ENCODE measurements around the gene LPP.

Gene LPP

DNA sequence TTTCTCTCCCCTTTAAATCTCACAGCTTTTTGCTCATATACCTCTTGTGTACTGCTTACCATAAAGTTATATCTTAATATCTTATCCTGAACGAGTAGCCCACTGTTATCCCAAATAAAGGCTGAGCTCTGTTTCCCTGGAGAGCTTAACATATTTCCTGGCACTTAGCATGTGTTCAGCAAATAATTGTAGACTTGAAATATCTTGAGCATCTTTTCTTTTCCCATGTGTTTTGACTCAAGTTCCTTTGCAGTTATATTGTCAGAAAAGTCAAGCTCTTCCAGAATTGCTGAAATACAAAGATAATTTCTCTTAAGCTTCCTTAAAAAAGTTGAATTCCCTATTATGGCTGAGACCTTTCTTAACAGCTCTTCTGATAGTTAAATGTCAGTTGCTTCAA lies 150.5 kb downstream of the LPP start:
- H3K4me2 ChIP-seq (ENCODE audit: insufficient read depth, low read length), result no peak overlapping the region

DNA sequence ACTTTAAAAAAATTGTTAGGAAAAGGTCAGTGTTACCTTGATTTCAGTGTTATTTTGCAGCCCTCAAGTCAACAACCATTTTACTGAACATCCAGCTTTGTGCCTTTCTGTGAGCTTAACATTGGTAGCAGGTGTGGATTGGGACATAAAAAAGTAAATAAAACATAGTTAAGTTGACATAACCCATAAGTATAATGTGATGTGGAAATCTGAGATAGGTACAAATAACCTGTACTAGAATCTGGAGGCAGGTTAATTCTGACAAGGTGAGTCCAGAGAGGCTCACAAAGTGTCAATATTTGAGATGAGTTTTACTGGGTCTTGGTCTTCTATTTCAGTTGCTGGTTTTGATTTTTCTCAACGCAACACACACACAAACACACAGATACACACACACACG lies 151.3 kb downstream of the LPP start:
- Histone ChIP-seq H3K27me3 (ENCODE audit: insufficient read depth, low read length, poor library complexity) (no peaks in the 10 kb centered on the region), H3K4me3 (ENCODE audit: low read depth in 1 of 2, low read length in 2 of 2) (no peak overlapping the region), H2AFZ (ENCODE audit: low read depth, low read length) (no peak overlapping the region), H3K9ac (ENCODE audit: low read depth, low read length) (no peak overlapping the region), H3K9me3 (ENCODE audit: insufficient read depth, low read length, severe bottlenecking) (no peaks in the 10 kb centered on the region), H3K4me2 (ENCODE audit: insufficient read depth, low read length) (no peak overlapping the region), H3K27ac (ENCODE audit: low read length) (no peak overlapping the region), H3K4me1 (ENCODE audit: insufficient read depth, low read length) (peaks cover 6% of the 10 kb centered on the region; the same call in 1 of the 2 replicates), H4K20me1 (ENCODE audit: insufficient read depth, low read length) (no peaks in the 10 kb centered on the region), H3K36me3 (ENCODE audit: insufficient read depth, low read length) (no peaks in the 10 kb centered on the region), H3K79me2 (ENCODE audit: insufficient read depth, low read length) (0 out of 2 replicates have a peak, but pooled peaks cover 6% of the 10 kb centered on the region)
- no peak for ATAC-seq (ENCODE audit: insufficient read depth, low read depth)
- no peak for DNase-seq
- no peak for TF ChIP-seq EZH2 (IDR thresholded peaks at IDR 0.05; ENCODE audit: borderline replicate concordance, low read depth, low read length, severe bottlenecking)
- no peak for TF ChIP-seq CTCF (IDR thresholded peaks at IDR 0.05; ENCODE audit: borderline replicate concordance, extremely low read depth, low read length, poor library complexity, severe bottlenecking)

More for the DNA sequence above, 150.5 kb downstream of the LPP start:
- Histone ChIP-seq H3K4me3 (ENCODE audit: low read depth in 1 of 2, low read length in 2 of 2) (no peak overlapping the region), H3K9me3 (ENCODE audit: insufficient read depth, low read length, severe bottlenecking) (no peaks in the 10 kb centered on the region), H3K9ac (ENCODE audit: low read depth, low read length) (no peak overlapping the region), H3K27ac (ENCODE audit: low read length) (no peak overlapping the region), H3K79me2 (ENCODE audit: insufficient read depth, low read length) (0 out of 2 replicates have a peak, but pooled peaks cover 6% of the 10 kb centered on the region), H3K36me3 (ENCODE audit: insufficient read depth, low read length) (no peaks in the 10 kb centered on the region), H4K20me1 (ENCODE audit: insufficient read depth, low read length) (no peaks in the 10 kb centered on the region), H3K27me3 (ENCODE audit: insufficient read depth, low read length, poor library complexity) (no peaks in the 10 kb centered on the region), H3K4me1 (ENCODE audit: insufficient read depth, low read length) (peaks cover 6% of the 10 kb centered on the region; the same call in 1 of the 2 replicates), H2AFZ (ENCODE audit: low read depth, low read length) (no peak overlapping the region)
- DNase-seq, result no peak
- no peak for TF ChIP-seq CTCF (IDR thresholded peaks at IDR 0.05; ENCODE audit: borderline replicate concordance, extremely low read depth, low read length, poor library complexity, severe bottlenecking)
- TF ChIP-seq EZH2 (IDR thresholded peaks at IDR 0.05; ENCODE audit: borderline replicate concordance, low read depth, low read length, severe bottlenecking), result no peak
- no peak for ATAC-seq (ENCODE audit: insufficient read depth, low read depth)

DNA sequence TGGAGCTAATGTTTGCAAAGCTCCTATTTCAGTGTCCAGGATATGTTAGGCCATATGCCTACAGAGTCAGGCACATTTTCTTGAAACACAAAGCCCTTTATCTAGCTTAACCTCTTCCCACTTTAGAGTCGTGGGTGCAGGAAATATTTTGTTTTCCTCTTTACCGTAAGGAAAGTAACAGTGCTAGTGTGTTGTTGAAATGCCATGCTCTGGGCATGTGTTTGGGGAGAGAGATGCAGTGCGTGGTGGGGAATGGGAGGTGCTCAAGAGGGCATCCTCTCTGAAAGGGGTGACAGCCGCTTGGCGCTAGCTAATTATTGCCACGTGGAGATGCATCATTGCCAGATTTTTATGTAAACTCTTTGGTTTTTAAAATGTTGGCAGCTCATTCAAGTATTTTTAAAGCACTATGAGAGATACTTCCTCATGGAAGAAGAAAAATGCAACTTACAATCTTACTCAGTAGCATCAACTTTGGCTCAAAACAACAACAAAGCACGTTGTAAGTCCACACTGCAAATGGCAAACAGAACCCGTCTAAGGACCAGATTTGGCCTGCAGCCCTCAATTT lies 152.6 kb downstream of the LPP start:
- DNase-seq (no peak), ATAC-seq (ENCODE audit: insufficient read depth, low read depth) (no peak)
- H3K36me3 ChIP-seq (ENCODE audit: insufficient read depth, low read length), result no peaks in the 10 kb centered on the region
- no peak for TF ChIP-seq EZH2 (IDR thresholded peaks at IDR 0.05; ENCODE audit: borderline replicate concordance, low read depth, low read length, severe bottlenecking)
- no peak for TF ChIP-seq CTCF (IDR thresholded peaks at IDR 0.05; ENCODE audit: borderline replicate concordance, extremely low read depth, low read length, poor library complexity, severe bottlenecking)
- H3K4me3 ChIP-seq (ENCODE audit: low read depth in 1 of 2, low read length in 2 of 2), result no peak overlapping the region
- no peak overlapping the region for H2AFZ ChIP-seq (ENCODE audit: low read depth, low read length)
- 0 out of 2 replicates have a peak, but pooled peaks cover 8% of the 10 kb centered on the region for H3K79me2 ChIP-seq (ENCODE audit: insufficient read depth, low read length)
- no peaks in the 10 kb centered on the region for H3K27me3 ChIP-seq (ENCODE audit: insufficient read depth, low read length, poor library complexity)
- peaks cover 6% of the 10 kb centered on the region; the same call in 1 of the 2 replicates for H3K4me1 ChIP-seq (ENCODE audit: insufficient read depth, low read length)
- H4K20me1 ChIP-seq (ENCODE audit: insufficient read depth, low read length), result no peaks in the 10 kb centered on the region
- H3K9ac ChIP-seq (ENCODE audit: low read depth, low read length), result no peak overlapping the region
- H3K4me2 ChIP-seq (ENCODE audit: insufficient read depth, low read length), result no peak overlapping the region
- H3K27ac ChIP-seq (ENCODE audit: low read length), result no peak overlapping the region
- no peaks in the 10 kb centered on the region for H3K9me3 ChIP-seq (ENCODE audit: insufficient read depth, low read length, severe bottlenecking)

All from DND-41 (cell line).